BE2C (cell line): ENCODE data around the gene CDC45.

Experiments used
- DNase-seq: peaks from one replicate; pipeline ENCODE4 v3.0.0-alpha.2; 2020
- H3K27me3 ChIP-seq: fragments of 250-450 bp; sonication (Bioruptor Pico); 2 replicates; pipeline ENCODE4 v1.5.1; 2020; ENCODE audit warnings: mild to moderate bottlenecking
- H3K36me3 ChIP-seq: fragments of 250-450 bp; sonication (Bioruptor Pico); 2 replicates; pipeline ENCODE4 v1.5.1; 2020; ENCODE audit warnings: mild to moderate bottlenecking
- H3K4me1 ChIP-seq: fragments of 250-450 bp; sonication (Bioruptor Pico); 2 replicates; pipeline ENCODE4 v1.5.1; 2020
- H3K4me3 ChIP-seq: 2 replicates; pipeline ENCODE4 v1.5.1; 2011; ENCODE audit warnings: low read depth, low read length
- H3K9me3 ChIP-seq: fragments of 250-450 bp; sonication (Bioruptor Pico); 2 replicates; pipeline ENCODE4 v1.5.1; 2020
- CTCF ChIP-seq: IDR thresholded peaks from 2 replicates; pipeline ENCODE4 v1.5.1; 2012; ENCODE audit warnings: mild to moderate bottlenecking, low read depth, low read length

CDC45 gene

GRCh38 chr22:19455033-19455432, 24.7 kb upstream of the CDC45 start:
- no peak for DNase-seq
- H3K36me3 ChIP-seq, result peaks cover 49% of the 10 kb centered on the region
- H3K9me3 ChIP-seq, result no peaks in the 10 kb centered on the region
- H3K4me1 ChIP-seq, result no peaks in the 10 kb centered on the region
- no peak for TF ChIP-seq CTCF
- H3K27me3 ChIP-seq, result no peaks in the 10 kb centered on the region
- no peak overlapping the region for H3K4me3 ChIP-seq

- DNase-seq, result no peak
- no peak for TF ChIP-seq CTCF
- Histone ChIP-seq H3K9me3 (no peaks in the 10 kb centered on the region), H3K36me3 (peaks cover 53% of the 10 kb centered on the region), H3K4me1 (no peaks in the 10 kb centered on the region), H3K27me3 (no peaks in the 10 kb centered on the region), H3K4me3 (no peak overlapping the region)
Observed at GRCh38 chr22:19455585-19456370, 23.9 kb upstream of the CDC45 start.

GRCh38 chr22:19456541-19456940, 23.2 kb upstream of the CDC45 start:
- H3K4me3 ChIP-seq, result no peak overlapping the region
- no peak for DNase-seq
- no peaks in the 10 kb centered on the region for H3K4me1 ChIP-seq
- H3K36me3 ChIP-seq, result peaks cover 55% of the 10 kb centered on the region
- TF ChIP-seq CTCF, result no peak
- H3K9me3 ChIP-seq, result no peaks in the 10 kb centered on the region
- H3K27me3 ChIP-seq, result no peaks in the 10 kb centered on the region

GRCh38 chr22:19457828-19458428, 21.8 kb upstream of the CDC45 start:
- Histone ChIP-seq H3K4me3 (no peak overlapping the region), H3K4me1 (no peaks in the 10 kb centered on the region), H3K27me3 (no peaks in the 10 kb centered on the region), H3K9me3 (no peaks in the 10 kb centered on the region), H3K36me3 (peaks cover 50% of the 10 kb centered on the region)
- DNase-seq, result no peak
- TF ChIP-seq CTCF, result no peak

GRCh38 chr22:19460036-19460435, 19.7 kb upstream of the CDC45 start:
- no peak for TF ChIP-seq CTCF
- Histone ChIP-seq H3K36me3 (peaks cover 40% of the 10 kb centered on the region), H3K27me3 (no peaks in the 10 kb centered on the region), H3K4me3 (no peak overlapping the region), H3K4me1 (no peaks in the 10 kb centered on the region; the same call in 1 of the 2 replicates), H3K9me3 (no peaks in the 10 kb centered on the region)
- no peak for DNase-seq

- Histone ChIP-seq H3K36me3 (peaks cover 38% of the 10 kb centered on the region), H3K27me3 (no peaks in the 10 kb centered on the region), H3K4me3 (no peak overlapping the region), H3K9me3 (no peaks in the 10 kb centered on the region), H3K4me1 (no peaks in the 10 kb centered on the region; the same call in 1 of the 2 replicates)
- no peak for DNase-seq
- no peak for TF ChIP-seq CTCF
Observed at GRCh38 chr22:19461506-19461905, 18.2 kb upstream of the CDC45 start.
